Central memory CD8-positive, alpha-beta T cell (primary cell): Measurements from ENCODE around the gene PRKCH.
A peak's percentile ranks its signal among the peaks of the same experiment; 100 is the strongest.

Experiments
- ATAC-seq: fragments of 150-1000 bp; cut with Tn5 transposase; replicated peaks from 2 replicates; pipeline ENCODE4 v1.10.0; 2022; ENCODE audit warnings: mild to moderate bottlenecking, moderate FRiP score, moderate number of reproducible peaks; ENCODE audit not compliant: poor library complexity, severe bottlenecking; ENCODE audit errors: extremely low read depth
- DNase-seq, 2 donors: peaks; one replicate each; pipeline ENCODE4 v3.0.0; 2021; ENCODE audit warnings: low spot score in 2 of 2
- H3K27ac Mint-ChIP-seq: one replicate; pipeline ENCODE4 v1.8.0; 2022; ENCODE audit warnings: low read depth, mild to moderate bottlenecking, moderate library complexity, mixed read lengths
- H3K27me3 Mint-ChIP-seq: one replicate; pipeline ENCODE4 v1.8.0; 2022; ENCODE audit warnings: mixed read lengths
- H3K36me3 Mint-ChIP-seq: one replicate; pipeline ENCODE4 v1.8.0; 2022; ENCODE audit warnings: mild to moderate bottlenecking, moderate library complexity, mixed read lengths; ENCODE audit not compliant: insufficient read depth
- H3K4me1 Mint-ChIP-seq: one replicate; pipeline ENCODE4 v1.8.0; 2022; ENCODE audit warnings: mixed read lengths
- H3K4me3 Mint-ChIP-seq: one replicate; pipeline ENCODE4 v1.8.0; 2022; ENCODE audit warnings: mild to moderate bottlenecking, moderate library complexity, mixed read lengths
- H3K9me3 Mint-ChIP-seq: one replicate; pipeline ENCODE4 v1.8.0; 2022; ENCODE audit warnings: mixed read lengths

The PRKCH gene

GRCh38 chr14:61555056-61555838, 233.9 kb downstream of the PRKCH start:
- no peak overlapping the region for H3K4me3 Mint-ChIP-seq
- DNase-seq (no peak), ATAC-seq (no peak)
- peaks cover 39% of the 10 kb centered on the region for H3K4me1 Mint-ChIP-seq
- H3K9me3 Mint-ChIP-seq, result no peaks in the 10 kb centered on the region
- peaks cover 48% of the 10 kb centered on the region for H3K36me3 Mint-ChIP-seq
- no peak overlapping the region for H3K27ac Mint-ChIP-seq
- no peaks in the 10 kb centered on the region for H3K27me3 Mint-ChIP-seq

- H3K4me1 Mint-ChIP-seq, result peaks cover 29% of the 10 kb centered on the region
Measured at GRCh38 chr14:61556455-61556854, 235.1 kb downstream of the PRKCH start.

GRCh38 chr14:61557262-61557661, 235.9 kb downstream of the PRKCH start:
- Mint-ChIP-seq H3K27me3 (no peaks in the 10 kb centered on the region), H3K4me1 (peaks cover 21% of the 10 kb centered on the region), H3K4me3 (no peak overlapping the region), H3K27ac (no peak overlapping the region), H3K9me3 (no peaks in the 10 kb centered on the region), H3K36me3 (peaks cover 35% of the 10 kb centered on the region)
- DNase-seq (no peak), ATAC-seq (no peak)

More at GRCh38 chr14:61556455-61556854, 235.1 kb downstream of the PRKCH start:
- Mint-ChIP-seq H3K9me3 (no peaks in the 10 kb centered on the region), H3K27me3 (no peaks in the 10 kb centered on the region), H3K4me3 (no peak overlapping the region), H3K36me3 (peaks cover 37% of the 10 kb centered on the region), H3K27ac (no peak overlapping the region)
- ATAC-seq, result no peak
- no peak for DNase-seq

GRCh38 chr14:61557854-61558253, 236.5 kb downstream of the PRKCH start:
- H3K4me1 Mint-ChIP-seq, result peaks cover 19% of the 10 kb centered on the region
- H3K9me3 Mint-ChIP-seq, result no peaks in the 10 kb centered on the region
- H3K4me3 Mint-ChIP-seq, result no peak overlapping the region
- H3K36me3 Mint-ChIP-seq, result peaks cover 30% of the 10 kb centered on the region
- no peak for DNase-seq
- H3K27me3 Mint-ChIP-seq, result no peaks in the 10 kb centered on the region
- ATAC-seq, result no peak
- no peak overlapping the region for H3K27ac Mint-ChIP-seq

- Mint-ChIP-seq H3K27ac (no peak overlapping the region), H3K4me1 (peaks cover 17% of the 10 kb centered on the region), H3K36me3 (peaks cover 27% of the 10 kb centered on the region), H3K9me3 (no peaks in the 10 kb centered on the region), H3K4me3 (no peak overlapping the region), H3K27me3 (no peaks in the 10 kb centered on the region)
- DNase-seq, result no peak
- ATAC-seq, result no peak
Measured at GRCh38 chr14:61558271-61558670, 236.9 kb downstream of the PRKCH start.

- ATAC-seq (no peak), DNase-seq (no peak)
- Mint-ChIP-seq H3K27ac (peak overlapping the region; percentile 41), H3K4me1 (peaks cover 6% of the 10 kb centered on the region), H3K9me3 (no peaks in the 10 kb centered on the region), H3K4me3 (no peak overlapping the region), H3K27me3 (no peaks in the 10 kb centered on the region), H3K36me3 (peaks cover 18% of the 10 kb centered on the region)
Measured at GRCh38 chr14:61559641-61560201, 238.3 kb downstream of the PRKCH start.

GRCh38 chr14:61560323-61560722, 238.9 kb downstream of the PRKCH start:
- no peaks in the 10 kb centered on the region for H3K9me3 Mint-ChIP-seq
- no peaks in the 10 kb centered on the region for H3K27me3 Mint-ChIP-seq
- H3K27ac Mint-ChIP-seq, result peak overlapping the region; percentile 41
- ATAC-seq, result no peak
- no peak overlapping the region for H3K4me3 Mint-ChIP-seq
- peaks cover 17% of the 10 kb centered on the region for H3K36me3 Mint-ChIP-seq
- peaks cover 6% of the 10 kb centered on the region for H3K4me1 Mint-ChIP-seq
- no peak for DNase-seq

GRCh38 chr14:61561104-61561503, 239.7 kb downstream of the PRKCH start:
- Mint-ChIP-seq H3K27ac (peak overlapping the region; percentile 41), H3K4me1 (peaks cover 6% of the 10 kb centered on the region), H3K9me3 (no peaks in the 10 kb centered on the region), H3K27me3 (no peaks in the 10 kb centered on the region), H3K4me3 (no peak overlapping the region), H3K36me3 (peaks cover 10% of the 10 kb centered on the region)
- ATAC-seq (no peak), DNase-seq (no peak)

- Mint-ChIP-seq H3K9me3 (no peaks in the 10 kb centered on the region), H3K4me3 (no peak overlapping the region), H3K27ac (no peak overlapping the region), H3K27me3 (no peaks in the 10 kb centered on the region), H3K36me3 (peaks cover 9% of the 10 kb centered on the region), H3K4me1 (peaks cover 6% of the 10 kb centered on the region)
- ATAC-seq, result no peak
- no peak for DNase-seq
Measured at GRCh38 chr14:61561657-61562276, 240.4 kb downstream of the PRKCH start.

GRCh38 chr14:61562321-61563161, 241.2 kb downstream of the PRKCH start:
- DNase-seq, result no peak
- H3K9me3 Mint-ChIP-seq, result no peaks in the 10 kb centered on the region
- no peaks in the 10 kb centered on the region for H3K27me3 Mint-ChIP-seq
- H3K4me3 Mint-ChIP-seq, result no peak overlapping the region
- H3K4me1 Mint-ChIP-seq, result peaks cover 6% of the 10 kb centered on the region
- no peak for ATAC-seq
- H3K36me3 Mint-ChIP-seq, result peaks cover 9% of the 10 kb centered on the region
- H3K27ac Mint-ChIP-seq, result peak overlapping the region; percentile 22

GRCh38 chr14:61563162-61563511, 241.8 kb downstream of the PRKCH start:
- Mint-ChIP-seq H3K4me3 (no peak overlapping the region), H3K4me1 (peaks cover 10% of the 10 kb centered on the region), H3K27ac (peak overlapping the region; percentile 22), H3K9me3 (no peaks in the 10 kb centered on the region), H3K36me3 (peaks cover 8% of the 10 kb centered on the region), H3K27me3 (peaks cover 4% of the 10 kb centered on the region)
- ATAC-seq, result no peak
- no peak for DNase-seq

- no peak for ATAC-seq
Measured at GRCh38 chr14:61563880-61564617, 242.7 kb downstream of the PRKCH start.

More at GRCh38 chr14:61563880-61564617, 242.7 kb downstream of the PRKCH start:
- H3K4me3 Mint-ChIP-seq, result no peak overlapping the region
- H3K4me1 Mint-ChIP-seq, result peaks cover 15% of the 10 kb centered on the region
- no peak for DNase-seq
- H3K27me3 Mint-ChIP-seq, result peaks cover 8% of the 10 kb centered on the region
- H3K9me3 Mint-ChIP-seq, result no peaks in the 10 kb centered on the region
- no peak overlapping the region for H3K27ac Mint-ChIP-seq
- H3K36me3 Mint-ChIP-seq, result peaks cover 9% of the 10 kb centered on the region
